ENCODE measurements around the gene SLIT3.

SLIT3 gene

DNA sequence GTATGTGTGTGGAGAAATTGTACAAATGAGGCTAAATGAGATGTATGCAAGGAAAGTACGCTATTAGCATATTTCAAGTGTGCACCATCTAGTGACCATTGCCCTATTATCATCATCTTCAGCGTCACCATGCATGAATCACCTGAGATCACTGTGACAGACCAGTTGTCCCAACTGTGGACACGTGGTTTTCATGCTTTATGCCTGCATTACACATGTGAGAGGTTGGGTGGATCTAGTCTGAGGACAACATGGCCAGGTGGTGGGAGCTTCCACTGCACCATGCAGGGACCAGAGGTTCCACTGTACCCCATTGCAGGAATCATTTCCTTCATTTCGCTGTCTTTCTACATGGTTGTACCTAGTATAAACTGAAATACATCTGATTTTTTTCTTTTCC lies 329.8 kb downstream of the SLIT3 start:
- TF ChIP-seq, protein P1, sequence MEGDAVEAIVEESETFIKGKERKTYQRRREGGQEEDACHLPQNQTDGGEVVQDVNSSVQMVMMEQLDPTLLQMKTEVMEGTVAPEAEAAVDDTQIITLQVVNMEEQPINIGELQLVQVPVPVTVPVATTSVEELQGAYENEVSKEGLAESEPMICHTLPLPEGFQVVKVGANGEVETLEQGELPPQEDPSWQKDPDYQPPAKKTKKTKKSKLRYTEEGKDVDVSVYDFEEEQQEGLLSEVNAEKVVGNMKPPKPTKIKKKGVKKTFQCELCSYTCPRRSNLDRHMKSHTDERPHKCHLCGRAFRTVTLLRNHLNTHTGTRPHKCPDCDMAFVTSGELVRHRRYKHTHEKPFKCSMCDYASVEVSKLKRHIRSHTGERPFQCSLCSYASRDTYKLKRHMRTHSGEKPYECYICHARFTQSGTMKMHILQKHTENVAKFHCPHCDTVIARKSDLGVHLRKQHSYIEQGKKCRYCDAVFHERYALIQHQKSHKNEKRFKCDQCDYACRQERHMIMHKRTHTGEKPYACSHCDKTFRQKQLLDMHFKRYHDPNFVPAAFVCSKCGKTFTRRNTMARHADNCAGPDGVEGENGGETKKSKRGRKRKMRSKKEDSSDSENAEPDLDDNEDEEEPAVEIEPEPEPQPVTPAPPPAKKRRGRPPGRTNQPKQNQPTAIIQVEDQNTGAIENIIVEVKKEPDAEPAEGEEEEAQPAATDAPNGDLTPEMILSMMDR (conservative IDR thresholded peaks at IDR 0.05; ENCODE audit: low read depth, low read length): no peak
- no peak overlapping the region for H3K4me3 ChIP-seq (ENCODE audit: low read length)
- no peak for DNase-seq (ENCODE audit: low read depth)

DNA sequence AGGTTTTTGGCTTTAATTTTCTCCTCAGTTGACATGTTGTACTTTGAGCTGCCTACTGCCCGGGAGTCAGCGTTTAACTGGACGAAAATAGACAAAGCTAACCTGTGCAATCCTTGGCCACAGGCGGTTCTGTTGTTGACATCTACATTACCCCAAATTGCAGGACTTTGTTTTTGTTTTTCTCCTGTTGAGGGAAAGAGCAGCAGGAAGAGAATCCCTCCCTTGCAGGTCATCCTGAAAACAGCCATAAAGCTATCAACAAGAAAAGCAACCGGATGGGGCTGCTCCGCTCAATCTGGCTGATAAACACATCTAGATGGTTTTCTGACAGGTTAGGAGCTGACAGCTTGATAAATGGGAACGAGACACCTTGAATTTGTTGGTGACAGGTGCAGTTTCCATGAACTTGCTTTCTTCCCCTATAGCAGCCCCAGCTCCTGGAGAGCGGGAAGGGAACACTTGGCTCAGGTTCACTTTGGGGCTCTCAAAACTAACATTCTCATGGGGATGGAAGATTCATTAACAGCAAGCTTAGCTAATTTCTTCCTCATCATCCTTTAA lies 331.5 kb downstream of the SLIT3 start:
- H3K4me3 ChIP-seq (ENCODE audit: low read length): no peak overlapping the region
- DNase-seq (ENCODE audit: low read depth): no peak
- TF ChIP-seq, protein P1 (conservative IDR thresholded peaks at IDR 0.05; ENCODE audit: low read depth, low read length): no peak

DNA sequence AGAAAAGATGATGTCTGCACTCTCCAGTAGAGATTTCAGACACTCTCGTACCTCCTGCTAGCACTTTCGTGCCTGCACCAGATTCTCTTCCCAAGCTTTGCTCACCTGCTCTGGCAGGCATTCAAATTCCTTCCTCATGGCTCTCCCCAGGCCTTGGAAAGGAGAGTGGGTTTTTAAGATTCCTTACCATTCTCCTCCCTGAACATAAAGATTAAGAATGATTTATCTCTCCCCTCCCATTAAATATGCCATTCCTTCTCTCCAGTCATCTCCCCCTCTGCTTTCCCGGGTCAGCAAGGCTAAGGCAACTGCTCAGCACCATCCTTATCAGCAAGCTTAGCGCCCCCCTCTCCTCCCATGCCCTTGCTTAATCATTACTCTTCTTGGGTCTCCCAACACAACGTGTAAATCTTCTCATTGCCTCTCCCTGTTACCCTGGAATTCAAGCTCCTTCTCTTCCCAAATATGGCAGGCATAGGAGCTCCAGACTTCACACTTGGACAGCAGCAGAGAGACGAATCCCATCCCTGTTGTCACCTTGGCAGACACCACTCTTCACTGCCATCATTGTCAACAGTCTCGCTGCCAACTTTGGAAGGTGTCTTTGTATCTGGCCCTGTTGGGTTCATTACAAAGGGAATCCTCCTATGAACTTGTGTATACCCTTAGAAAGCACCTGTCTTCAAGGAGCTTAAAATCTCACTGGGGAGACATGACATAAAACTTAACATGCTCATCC lies 332.9 kb downstream of the SLIT3 start:
- no peak for DNase-seq (ENCODE audit: low read depth)
- no peak overlapping the region for H3K4me3 ChIP-seq (ENCODE audit: low read length)
- TF ChIP-seq, protein P1 (conservative IDR thresholded peaks at IDR 0.05; ENCODE audit: low read depth, low read length): no peak

DNA sequence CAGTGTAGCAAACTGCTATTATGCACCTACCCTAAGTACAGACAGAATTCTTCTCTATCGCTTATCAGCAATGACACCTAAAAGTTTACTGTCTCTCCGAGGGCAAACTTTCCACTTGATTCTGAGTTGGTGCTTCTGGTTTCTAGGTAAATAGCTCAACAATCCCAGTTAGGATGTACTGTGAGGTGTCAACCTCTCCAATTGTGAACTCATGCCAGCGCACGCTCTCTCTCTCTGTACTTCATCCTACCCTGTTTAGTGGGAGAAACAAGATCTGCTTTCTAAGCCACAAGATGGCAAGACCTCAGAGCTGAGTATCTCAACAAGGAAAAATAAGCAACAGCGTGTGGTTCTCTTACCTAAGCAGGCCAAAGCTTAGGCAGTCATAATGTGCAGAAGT lies 335.3 kb downstream of the SLIT3 start:
- TF ChIP-seq, protein P1 (conservative IDR thresholded peaks at IDR 0.05; ENCODE audit: low read depth, low read length): no peak
- H3K4me3 ChIP-seq (ENCODE audit: low read length): no peak overlapping the region
- no peak for DNase-seq (ENCODE audit: low read depth)

DNA sequence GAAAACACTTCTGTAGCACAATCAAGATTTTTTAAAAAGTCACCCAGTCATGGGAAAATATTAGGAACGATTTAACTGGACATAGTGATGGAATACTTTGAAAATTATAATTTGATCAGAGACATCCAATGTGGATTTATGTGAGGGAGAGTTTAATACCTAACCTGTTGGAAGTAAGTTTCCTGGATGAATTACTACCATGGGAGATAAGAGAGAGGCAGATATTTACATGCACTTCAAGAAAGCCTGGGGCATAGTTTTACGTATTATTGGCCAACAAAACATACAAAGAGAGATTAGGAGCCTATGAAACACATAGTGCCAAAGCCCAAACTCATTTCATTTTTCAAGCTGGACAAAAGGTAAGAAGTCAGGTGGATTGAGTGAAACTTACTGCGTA lies 336.8 kb downstream of the SLIT3 start:
- no peak for DNase-seq (ENCODE audit: low read depth)
- TF ChIP-seq, protein P1 (conservative IDR thresholded peaks at IDR 0.05; ENCODE audit: low read depth, low read length): no peak
- H3K4me3 ChIP-seq (ENCODE audit: low read length): no peak overlapping the region

DNA sequence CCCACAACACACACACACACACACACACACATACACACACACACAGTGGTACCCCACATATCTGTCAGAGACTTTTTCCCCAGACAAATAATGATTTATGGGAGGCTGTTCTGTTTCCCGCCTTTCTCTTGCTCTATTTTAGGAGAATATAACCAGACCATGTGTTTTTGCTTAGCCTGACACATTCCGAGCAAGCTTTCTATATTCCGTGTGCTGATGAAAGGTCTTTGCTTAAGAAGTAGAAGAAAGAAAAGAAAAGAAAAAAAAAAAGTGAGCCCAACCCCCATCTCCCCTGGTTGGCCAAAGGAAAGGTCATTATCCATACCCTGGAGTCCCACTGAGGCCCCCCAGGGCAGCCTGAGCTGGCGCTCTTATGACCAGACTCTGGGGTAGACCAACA lies 338.6 kb downstream of the SLIT3 start:
- H3K4me3 ChIP-seq (ENCODE audit: low read length): no peak overlapping the region
- TF ChIP-seq, protein P1 (conservative IDR thresholded peaks at IDR 0.05; ENCODE audit: low read depth, low read length): no peak
- no peak for DNase-seq (ENCODE audit: low read depth)

DNA sequence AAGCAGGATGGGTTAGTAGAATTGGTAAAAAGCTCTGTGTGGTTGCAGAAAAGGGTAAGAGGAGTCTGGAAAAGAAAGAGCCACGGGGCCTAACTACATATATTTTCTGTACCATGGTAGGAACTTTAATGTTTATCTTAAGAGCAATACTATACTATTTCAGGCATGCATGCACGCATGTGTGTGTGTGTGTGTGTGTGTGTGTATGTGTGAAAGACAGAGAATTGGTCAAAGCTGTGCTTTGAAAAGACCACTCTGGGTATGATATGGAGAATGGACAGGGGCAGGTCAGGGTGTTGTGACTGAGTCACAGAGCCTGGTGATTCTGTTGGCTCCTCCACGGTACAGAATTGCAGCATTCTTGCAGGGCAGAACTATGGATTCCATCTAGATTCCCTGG lies 339.3 kb downstream of the SLIT3 start:
- TF ChIP-seq, protein P1 (conservative IDR thresholded peaks at IDR 0.05; ENCODE audit: low read depth, low read length): no peak
- no peak overlapping the region for H3K4me3 ChIP-seq (ENCODE audit: low read length)
- no peak for DNase-seq (ENCODE audit: low read depth)

Measured in retinal pigment epithelial cell (primary cell).